Erythroblast (primary cell): ENCODE measurements around the gene ELP4.

Experiments used
- GATA1 ChIP-seq: IDR thresholded peaks from 2 replicates; pipeline ENCODE4 v1.6.1; 2011; ENCODE audit warnings: low read depth, mild to moderate bottlenecking, control low read depth, low read length, moderate library complexity
- POLR2A ChIP-seq: IDR thresholded peaks from 2 replicates; pipeline ENCODE4 v1.6.1; 2011; ENCODE audit warnings: mild to moderate bottlenecking, low read length

DNA sequence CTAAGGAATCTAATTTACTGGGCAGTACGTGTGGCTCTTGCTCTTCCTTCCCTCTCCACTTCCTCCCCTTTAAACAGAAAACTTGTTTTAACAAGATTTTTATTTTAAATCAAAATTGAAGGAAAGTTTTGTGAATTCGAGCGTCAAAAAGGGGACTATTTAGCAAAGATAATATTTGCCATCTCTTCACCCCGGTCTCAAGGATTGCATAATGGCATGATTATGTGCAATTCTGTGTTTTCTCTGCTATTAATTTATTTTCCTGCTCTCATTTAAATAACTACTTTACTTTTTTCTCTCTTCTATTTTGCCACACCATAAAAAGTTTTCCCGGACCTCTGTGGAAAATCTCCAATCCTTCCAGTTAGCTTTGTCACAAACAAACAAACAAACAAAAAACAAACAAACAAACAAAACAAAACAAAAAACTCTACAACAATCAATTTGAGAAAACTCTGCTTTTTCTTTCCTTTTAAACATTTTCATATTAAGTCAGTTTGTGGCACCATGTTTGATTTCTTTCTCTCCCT lies 311.7 kb downstream of the ELP4 start:
- TF ChIP-seq POLR2A (no peak), GATA1 (no peak)
